OCI-LY3 (cell line): Measurements from ENCODE around the gene CAST.

Experiments used
- H2AFZ ChIP-seq: fragments of 200-600, 300-600 bp; shearing (Covaris generic); 2 replicates; pipeline ENCODE4 v1.6.0; 2014; ENCODE audit warnings: antibody characterized with exemption, low read depth, low read length
- H3K27ac ChIP-seq: fragments of 200-600, 300-600 bp; sonication (generic); 2 replicates; pipeline ENCODE4 v1.5.1; 2014; ENCODE audit warnings: mild to moderate bottlenecking, low read length, moderate library complexity, mixed read lengths
- H3K27me3 ChIP-seq: fragments of 200-600, 300-600 bp; sonication (generic); 2 replicates; pipeline ENCODE4 v1.6.1; 2014; ENCODE audit warnings: low read depth, low read length, mixed read lengths
- H3K36me3 ChIP-seq: fragments of 200-600, 300-600 bp; sonication (generic); replicated peaks from 2 replicates; pipeline ENCODE3; 2014; ENCODE audit warnings: low read depth, low read length, mixed read lengths
- H3K4me1 ChIP-seq: fragments of 300-600, 200-600 bp; sonication (generic); 2 replicates; pipeline ENCODE4 v1.6.1; 2014; ENCODE audit warnings: low read length, mixed read lengths
- H3K4me2 ChIP-seq: fragments of 200-600, 300-600 bp; sonication (generic); 2 replicates; pipeline ENCODE4 v1.6.1; 2014; ENCODE audit warnings: low read length, mixed read lengths
- H3K4me3 ChIP-seq: fragments of 300-600, 200-600 bp; sonication (generic); 2 replicates; pipeline ENCODE4 v1.5.1; 2014; ENCODE audit warnings: antibody characterized with exemption, mild to moderate bottlenecking, low read length, moderate library complexity
- H3K79me2 ChIP-seq: fragments of 300-600, 200-600 bp; shearing (Covaris generic); 2 replicates; pipeline ENCODE4 v1.6.1; 2014; ENCODE audit warnings: mild to moderate bottlenecking, low read length, mixed read lengths
- H3K9ac ChIP-seq: fragments of 300-600, 200-600 bp; shearing (Covaris generic); 2 replicates; pipeline ENCODE4 v1.6.0; 2014; ENCODE audit warnings: mild to moderate bottlenecking, low read length, moderate library complexity
- H3K9me3 ChIP-seq: fragments of 200-600, 300-600 bp; shearing (Covaris generic); 2 replicates; pipeline ENCODE4 v1.6.1; 2014; ENCODE audit warnings: low read length, mixed read lengths; ENCODE audit not compliant: insufficient read depth
- H4K20me1 ChIP-seq: fragments of 200-600, 300-600 bp; sonication (generic); 2 replicates; pipeline ENCODE4 v1.6.1; 2016; ENCODE audit warnings: low read length, mixed read lengths; ENCODE audit not compliant: insufficient read depth
- CTCF ChIP-seq: fragments of 200-600, 300-600 bp; sonication (generic); IDR thresholded peaks from 2 replicates; pipeline ENCODE4 v1.5.1; 2014; ENCODE audit warnings: antibody characterized with exemption, low read length, low read depth
- EZH2phosphoT487 ChIP-seq: fragments of 200-600 bp; shearing (Covaris generic); IDR thresholded peaks from 2 replicates; pipeline ENCODE4 v1.6.1; 2018; ENCODE audit warnings: antibody characterized with exemption, mixed run types, low read depth

CAST gene

GRCh38 chr5:96661855-96662724 is at the start of gene CAST:
Gene CAST, plus strand, starts transcription at chr5:96662376. Its CDS starts 47 bp downstream, at chr5:96662423.
- H3K27me3 ChIP-seq: no peaks in the 10 kb centered on the region
- H3K27ac ChIP-seq: peak within 1 kb of the TSS; percentile 94
- H3K36me3 ChIP-seq: no peaks in the 10 kb centered on the region
- H3K4me3 ChIP-seq: peak within 1 kb of the TSS; percentile 89
- no peak for TF ChIP-seq CTCF
- TF ChIP-seq EZH2phosphoT487: no peak
- peaks cover 31% of the 10 kb centered on the region for H3K79me2 ChIP-seq
- peaks cover 16% of the 10 kb centered on the region for H3K4me1 ChIP-seq
- no peaks in the 10 kb centered on the region for H3K9me3 ChIP-seq
- H2AFZ ChIP-seq: peak within 1 kb of the TSS; percentile 85
- H3K9ac ChIP-seq: peak within 1 kb of the TSS; percentile 86
- H3K4me2 ChIP-seq: peak within 1 kb of the TSS; percentile 86
- H4K20me1 ChIP-seq: peaks cover 25% of the 10 kb centered on the region

GRCh38 chr5:96614110-96614691 is 48.0 kb upstream of the CAST start:
- Histone ChIP-seq H4K20me1 (peaks cover 3% of the 10 kb centered on the region; the same call in 1 of the 2 replicates), H3K4me1 (peaks cover 14% of the 10 kb centered on the region), H3K9ac (0 out of 2 replicates have a peak overlapping the region, but pooled peaks have one; percentile 25), H3K4me2 (peak overlapping the region; percentile 97), H3K9me3 (no peaks in the 10 kb centered on the region), H3K27me3 (peaks cover 14% of the 10 kb centered on the region), H2AFZ (0 out of 2 replicates have a peak overlapping the region, but pooled peaks have one; percentile 30), H3K36me3 (no peaks in the 10 kb centered on the region), H3K79me2 (no peaks in the 10 kb centered on the region), H3K4me3 (peak overlapping the region; percentile 65), H3K27ac (no peak overlapping the region)
- peak; percentile 65 for TF ChIP-seq CTCF
- TF ChIP-seq EZH2phosphoT487: no peak

- Histone ChIP-seq H3K27ac (no peak overlapping the region), H3K79me2 (no peaks in the 10 kb centered on the region)
These were observed 47.0 kb upstream of the CAST start for GRCh38 chr5:96615223-96615622.

More at GRCh38 chr5:96615223-96615622, 47.0 kb upstream of the CAST start:
- H2AFZ ChIP-seq: no peak overlapping the region
- H3K36me3 ChIP-seq: no peaks in the 10 kb centered on the region
- peaks cover 14% of the 10 kb centered on the region for H3K27me3 ChIP-seq
- H4K20me1 ChIP-seq: peaks cover 3% of the 10 kb centered on the region; the same call in 1 of the 2 replicates
- H3K9me3 ChIP-seq: no peaks in the 10 kb centered on the region
- no peak overlapping the region for H3K4me2 ChIP-seq
- TF ChIP-seq EZH2phosphoT487 (no peak), CTCF (no peak)
- peaks cover 14% of the 10 kb centered on the region for H3K4me1 ChIP-seq
- no peak overlapping the region for H3K4me3 ChIP-seq
- no peak overlapping the region for H3K9ac ChIP-seq
